Measurements from ENCODE around the gene PAMR1.

The PAMR1 gene

GRCh38 chr11:35426351-35426750 lies 99.1 kb downstream of the PAMR1 start:
- Histone ChIP-seq H3K9me3 (no peaks in the 10 kb centered on the region), H3K36me3 (no peaks in the 10 kb centered on the region), H3K4me3 (no peak overlapping the region), H3K4me1 (no peaks in the 10 kb centered on the region), H3K27me3 (peaks cover 20% of the 10 kb centered on the region), H4K20me1 (0 out of 2 replicates have a peak, but pooled peaks cover 2% of the 10 kb centered on the region), H3K9ac (no peak overlapping the region), H3K4me2 (no peak overlapping the region), H3K27ac (no peak overlapping the region)
- TF ChIP-seq Cebpa-rat (IDR thresholded peaks at IDR 0.05), result no peak

DNA sequence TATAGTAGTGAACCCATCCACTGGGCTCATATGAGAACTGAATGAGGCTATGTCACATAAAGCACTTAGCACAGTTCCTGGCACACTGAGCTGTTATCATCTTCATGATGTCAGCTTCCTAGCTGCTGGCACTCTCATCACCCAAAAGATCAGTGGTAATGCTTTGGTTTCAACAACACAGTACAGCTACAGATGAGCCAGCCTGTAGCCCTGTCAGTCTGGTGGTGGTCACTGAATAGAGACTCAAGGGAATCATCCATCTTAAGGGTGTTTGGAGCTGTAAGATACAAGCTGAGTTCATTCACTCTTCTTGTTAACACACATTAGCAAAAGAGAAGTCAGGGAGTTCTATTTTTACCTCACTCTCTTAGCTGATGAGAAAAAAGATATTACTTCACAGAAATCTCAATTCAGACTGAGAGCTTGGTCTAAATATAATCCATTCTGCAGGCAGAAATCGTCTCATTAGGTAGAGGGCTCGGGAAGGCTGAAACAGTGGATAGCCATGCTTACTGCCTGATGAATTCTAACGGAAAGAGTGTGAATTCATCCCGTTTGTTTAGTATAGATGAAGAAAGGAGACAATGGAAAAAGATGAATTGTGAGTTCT lies 99.7 kb downstream of the PAMR1 start:
- H3K27ac ChIP-seq, result no peak overlapping the region
- H3K4me2 ChIP-seq, result no peak overlapping the region
- H3K4me3 ChIP-seq, result no peak overlapping the region
- H3K27me3 ChIP-seq, result peaks cover 27% of the 10 kb centered on the region
- H3K9me3 ChIP-seq, result no peaks in the 10 kb centered on the region
- no peaks in the 10 kb centered on the region for H3K36me3 ChIP-seq
- H3K4me1 ChIP-seq, result no peaks in the 10 kb centered on the region
- H3K9ac ChIP-seq, result no peak overlapping the region
- H4K20me1 ChIP-seq, result 0 out of 2 replicates have a peak, but pooled peaks cover 8% of the 10 kb centered on the region
- TF ChIP-seq Cebpa-rat (IDR thresholded peaks at IDR 0.05), result no peak

- Histone ChIP-seq H3K27me3 (peaks cover 40% of the 10 kb centered on the region), H3K4me1 (peaks cover 11% of the 10 kb centered on the region), H3K36me3 (no peaks in the 10 kb centered on the region), H3K4me2 (no peak overlapping the region), H4K20me1 (0 out of 2 replicates have a peak, but pooled peaks cover 16% of the 10 kb centered on the region), H3K9me3 (no peaks in the 10 kb centered on the region), H3K27ac (no peak overlapping the region), H3K4me3 (no peak overlapping the region), H3K9ac (no peak overlapping the region)
- TF ChIP-seq Cebpa-rat (IDR thresholded peaks at IDR 0.05), result no peak
These were observed 101.1 kb downstream of the PAMR1 start for GRCh38 chr11:35424157-35424940.

GRCh38 chr11:35420371-35420770 lies 105.0 kb downstream of the PAMR1 start:
- no peak for TF ChIP-seq Cebpa-rat (IDR thresholded peaks at IDR 0.05)
- H3K27ac ChIP-seq, result no peak overlapping the region
- no peak overlapping the region for H3K9ac ChIP-seq
- no peaks in the 10 kb centered on the region for H3K36me3 ChIP-seq
- peaks cover 7% of the 10 kb centered on the region; the same call in 1 of the 2 replicates for H3K9me3 ChIP-seq
- H3K4me3 ChIP-seq, result peak overlapping the region; percentile 61
- peaks cover 19% of the 10 kb centered on the region for H3K4me1 ChIP-seq
- peaks cover 29% of the 10 kb centered on the region for H4K20me1 ChIP-seq
- H3K4me2 ChIP-seq, result peak overlapping the region; percentile 86
- H3K27me3 ChIP-seq, result peaks cover 80% of the 10 kb centered on the region

DNA sequence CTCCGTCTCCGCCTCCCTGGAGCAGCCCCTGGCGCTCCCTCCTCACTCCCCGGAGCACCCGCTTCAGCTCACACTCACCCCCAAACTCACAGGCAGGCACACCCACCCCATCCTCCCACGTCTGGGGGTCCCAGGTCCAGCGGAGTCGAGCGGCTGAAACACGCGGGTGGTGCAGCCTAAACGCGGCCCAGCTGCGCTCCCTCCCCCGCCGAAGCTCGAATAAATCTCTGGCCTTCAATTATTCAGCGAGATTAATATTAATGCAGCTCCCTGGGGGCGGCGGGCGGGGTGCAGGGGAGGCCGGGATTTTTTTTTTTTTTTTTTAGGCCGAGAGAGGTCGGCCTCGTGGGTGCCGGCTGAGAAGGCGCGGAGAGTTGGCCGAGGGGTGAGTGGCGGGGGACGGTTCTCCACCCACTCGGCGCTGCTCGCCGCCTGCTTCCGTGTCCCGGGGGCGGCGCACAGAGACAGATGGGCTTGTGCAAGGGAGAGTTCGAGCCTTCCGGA lies 105.5 kb downstream of the PAMR1 start:
- no peak overlapping the region for H3K27ac ChIP-seq
- no peaks in the 10 kb centered on the region for H3K36me3 ChIP-seq
- H3K9me3 ChIP-seq, result peaks cover 7% of the 10 kb centered on the region; the same call in 1 of the 2 replicates
- peaks cover 29% of the 10 kb centered on the region for H4K20me1 ChIP-seq
- H3K27me3 ChIP-seq, result peaks cover 84% of the 10 kb centered on the region
- H3K9ac ChIP-seq, result no peak overlapping the region
- no peak for TF ChIP-seq Cebpa-rat (IDR thresholded peaks at IDR 0.05)
- peak overlapping the region; percentile 86 for H3K4me2 ChIP-seq
- H3K4me3 ChIP-seq, result peak overlapping the region; percentile 61
- H3K4me1 ChIP-seq, result peaks cover 19% of the 10 kb centered on the region

GRCh38 chr11:35419184-35419829 lies 106.1 kb downstream of the PAMR1 start, which contains the start of gene SLC1A2:
SLC1A2 (minus strand) TSS chr11:35419558; CDS start chr11:35418966, 592 bp downstream.
- Histone ChIP-seq H3K27me3 (peaks cover 88% of the 10 kb centered on the region), H4K20me1 (peaks cover 29% of the 10 kb centered on the region), H3K4me1 (peaks cover 19% of the 10 kb centered on the region), H3K36me3 (no peaks in the 10 kb centered on the region), H3K9ac (no peak within 1 kb of the TSS), H3K27ac (no peak within 1 kb of the TSS), H3K4me2 (peak within 1 kb of the TSS; percentile 86), H3K4me3 (peak within 1 kb of the TSS; percentile 61), H3K9me3 (peaks cover 7% of the 10 kb centered on the region; the same call in 1 of the 2 replicates)
- TF ChIP-seq Cebpa-rat (IDR thresholded peaks at IDR 0.05), result no peak

- peak overlapping the region; percentile 61 for H3K4me3 ChIP-seq
- peaks cover 85% of the 10 kb centered on the region for H3K27me3 ChIP-seq
- TF ChIP-seq Cebpa-rat (IDR thresholded peaks at IDR 0.05), result no peak
- H3K36me3 ChIP-seq, result no peaks in the 10 kb centered on the region
- H3K4me1 ChIP-seq, result peaks cover 19% of the 10 kb centered on the region
- no peak overlapping the region for H3K9ac ChIP-seq
- H3K9me3 ChIP-seq, result peaks cover 7% of the 10 kb centered on the region; the same call in 1 of the 2 replicates
- H3K27ac ChIP-seq, result no peak overlapping the region
- H4K20me1 ChIP-seq, result peaks cover 29% of the 10 kb centered on the region
- H3K4me2 ChIP-seq, result peak overlapping the region; percentile 86
These were observed 106.9 kb downstream of the PAMR1 start for GRCh38 chr11:35418282-35419183.

GRCh38 chr11:35415487-35415886 lies 109.9 kb downstream of the PAMR1 start:
- Histone ChIP-seq H3K4me2 (no peak overlapping the region), H3K4me1 (peaks cover 19% of the 10 kb centered on the region), H4K20me1 (peaks cover 20% of the 10 kb centered on the region), H3K4me3 (no peak overlapping the region), H3K27ac (no peak overlapping the region), H3K36me3 (no peaks in the 10 kb centered on the region), H3K27me3 (peaks cover 59% of the 10 kb centered on the region), H3K9me3 (peaks cover 7% of the 10 kb centered on the region; the same call in 1 of the 2 replicates), H3K9ac (no peak overlapping the region)
- no peak for TF ChIP-seq Cebpa-rat (IDR thresholded peaks at IDR 0.05)

- H3K27ac ChIP-seq, result no peak overlapping the region
These were observed 110.6 kb downstream of the PAMR1 start for GRCh38 chr11:35414776-35415175.

More at GRCh38 chr11:35414776-35415175, 110.6 kb downstream of the PAMR1 start:
- peaks cover 7% of the 10 kb centered on the region; the same call in 1 of the 2 replicates for H3K9me3 ChIP-seq
- H3K36me3 ChIP-seq, result no peaks in the 10 kb centered on the region
- H3K4me2 ChIP-seq, result no peak overlapping the region
- H3K4me3 ChIP-seq, result no peak overlapping the region
- H4K20me1 ChIP-seq, result peaks cover 16% of the 10 kb centered on the region
- H3K27me3 ChIP-seq, result peaks cover 51% of the 10 kb centered on the region
- peaks cover 12% of the 10 kb centered on the region for H3K4me1 ChIP-seq
- no peak for TF ChIP-seq Cebpa-rat (IDR thresholded peaks at IDR 0.05)
- H3K9ac ChIP-seq, result no peak overlapping the region

Measured in BLaER1 (cell line).